PC-9 (cell line): ENCODE results near the gene ST6GALNAC3.

Experiments
- EZH2 ChIP-seq: fragments of 200-600 bp; sonication (generic); IDR thresholded peaks from 2 replicates; pipeline ENCODE4 v1.8.0; 2017; ENCODE audit warnings: antibody characterized with exemption, low read depth
- TF ChIP-seq, protein P1 (sequence below): fragments of 200-600 bp; sonication (generic); conservative IDR thresholded peaks from 2 replicates; pipeline ENCODE4 v1.6.1; 2017; ENCODE audit warnings: mixed run types, antibody characterized with exemption, mild to moderate bottlenecking, moderate library complexity

DNA sequence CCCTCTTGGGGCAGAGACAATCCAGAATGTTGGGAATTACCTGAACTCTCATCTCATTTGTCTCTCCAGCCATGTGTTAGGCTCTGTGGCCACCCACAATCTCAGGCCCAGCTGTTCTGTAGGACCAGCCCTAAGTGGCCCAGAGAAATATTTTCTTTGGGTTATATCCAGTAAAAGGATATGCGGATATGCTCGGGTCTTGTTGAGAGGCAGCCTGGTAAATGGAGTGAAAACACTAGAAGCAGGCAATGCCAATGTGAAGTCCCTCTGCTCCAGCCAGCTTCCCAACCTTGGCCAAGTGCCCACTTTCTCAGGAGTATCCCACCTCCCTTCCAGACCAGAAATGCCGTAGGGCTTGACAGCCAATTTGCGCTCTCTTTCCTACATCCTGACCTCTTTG, 192.2 kb downstream of the ST6GALNAC3 start:
- TF ChIP-seq, protein P1, sequence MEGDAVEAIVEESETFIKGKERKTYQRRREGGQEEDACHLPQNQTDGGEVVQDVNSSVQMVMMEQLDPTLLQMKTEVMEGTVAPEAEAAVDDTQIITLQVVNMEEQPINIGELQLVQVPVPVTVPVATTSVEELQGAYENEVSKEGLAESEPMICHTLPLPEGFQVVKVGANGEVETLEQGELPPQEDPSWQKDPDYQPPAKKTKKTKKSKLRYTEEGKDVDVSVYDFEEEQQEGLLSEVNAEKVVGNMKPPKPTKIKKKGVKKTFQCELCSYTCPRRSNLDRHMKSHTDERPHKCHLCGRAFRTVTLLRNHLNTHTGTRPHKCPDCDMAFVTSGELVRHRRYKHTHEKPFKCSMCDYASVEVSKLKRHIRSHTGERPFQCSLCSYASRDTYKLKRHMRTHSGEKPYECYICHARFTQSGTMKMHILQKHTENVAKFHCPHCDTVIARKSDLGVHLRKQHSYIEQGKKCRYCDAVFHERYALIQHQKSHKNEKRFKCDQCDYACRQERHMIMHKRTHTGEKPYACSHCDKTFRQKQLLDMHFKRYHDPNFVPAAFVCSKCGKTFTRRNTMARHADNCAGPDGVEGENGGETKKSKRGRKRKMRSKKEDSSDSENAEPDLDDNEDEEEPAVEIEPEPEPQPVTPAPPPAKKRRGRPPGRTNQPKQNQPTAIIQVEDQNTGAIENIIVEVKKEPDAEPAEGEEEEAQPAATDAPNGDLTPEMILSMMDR: no peak
- TF ChIP-seq EZH2: no peak
